ENCODE measurements around the gene ATP13A4.

GRCh38 chr3:193598202-193598601, 43.5 kb upstream of the ATP13A4 start:
- TF ChIP-seq CTCF (IDR thresholded peaks at IDR 0.05) (no peak), POLR2A (IDR thresholded peaks at IDR 0.05) (no peak)

Data from thyroid gland (tissue), 4 donors.